B cell (primary cell): ENCODE data around the gene HTR2B. TPM values are rescaled to one million over a fixed set of nuclear protein-coding genes. Genes with fewer than 3 reads are reported as not detected.

Experiments
- ATAC-seq: fragments of 200-7000 bp; cut with Tn5 transposase; one replicate; pipeline ENCODE4 v1.10.0; 2021; ENCODE audit warnings: low read depth, mild to moderate bottlenecking, moderate number of reproducible peaks, moderate library complexity
- CTCF ChIA-PET: fragments of 350-600 bp; sonication (Branson Sonifier 250); formaldehyde crosslinking; loops from one replicate; lab custom pipeline; 2021; ENCODE audit warnings: antibody characterized with exemption, inconsistent platforms; lab: Charles Lee
- POLR2A ChIA-PET: fragments of 350-600 bp; sonication (Branson Sonifier 250); formaldehyde crosslinking; loops from one replicate; lab custom pipeline; 2021; ENCODE audit warnings: antibody characterized with exemption; lab: Charles Lee
- DNase-seq: peaks from one replicate; pipeline ENCODE4 v3.0.0; 2013
- H2AFZ ChIP-seq: 2 replicates; pipeline ENCODE4 v1.6.1; 2012; ENCODE audit warnings: mild to moderate bottlenecking, low read depth, low read length; ENCODE audit not compliant: insufficient read depth, poor library complexity, severe bottlenecking
- H3K27ac ChIP-seq, 2 donors: 1 replicate in 1 of 2; 2 replicates in 1 of 2; pipeline ENCODE4 v1.5.1; 2012 to 2013; ENCODE audit warnings: low read length in 2 of 2, mild to moderate bottlenecking in 2 of 2, moderate library complexity in 1 of 2
- H3K27me3 ChIP-seq, 4 experiments: fragments of 200-600 bp in 1 of 4; sonication (generic) in 1 of 4; replicated peaks in 1 of 4; 1 replicate in 2 of 4; 2 replicates in 2 of 4; pipeline versions ENCODE4 v1.6.1 to v1.7.0; 2013 to 2016; ENCODE audit warnings: low read length in 3 of 4, mild to moderate bottlenecking in 2 of 4, mixed read lengths in 1 of 4, moderate library complexity in 1 of 4; ENCODE audit not compliant: insufficient read depth in 4 of 4, control insufficient read depth in 3 of 4; ENCODE audit errors: control extremely low read depth in 1 of 4
- H3K36me3 ChIP-seq, 2 experiments: replicated peaks in 1 of 2; 1 replicate in 1 of 2; 2 replicates in 1 of 2; pipeline versions ENCODE4 v1.6.1 to v1.7.1; 2013; ENCODE audit warnings: low read length in 1 of 2; ENCODE audit not compliant: insufficient read depth in 2 of 2, control insufficient read depth in 1 of 2; ENCODE audit errors: control extremely low read depth in 1 of 2, extremely low read depth in 1 of 2
- H3K4me1 ChIP-seq, 2 donors: fragments of 200-600 bp in 1 of 2; sonication (generic) in 1 of 2; 1 replicate in 1 of 2; 2 replicates in 1 of 2; pipeline versions ENCODE4 v1.5.1 to v1.6.1; 2013 to 2017; ENCODE audit warnings: low read length in 2 of 2; ENCODE audit not compliant: control insufficient read depth in 2 of 2, insufficient read depth in 2 of 2
- H3K4me2 ChIP-seq: replicated peaks from 2 replicates; pipeline ENCODE3; 2012; ENCODE audit warnings: mild to moderate bottlenecking, low read depth, low read length; ENCODE audit not compliant: poor library complexity, severe bottlenecking
- H3K4me3 ChIP-seq, 5 experiments: fragments of 200-600 bp in 1 of 5; sonication (generic) in 1 of 5; 1 replicate in 3 of 5; 2 replicates in 2 of 5; pipeline versions ENCODE4 v1.5.1 to v1.7.0; 2011 to 2016; ENCODE audit warnings: low read length in 4 of 5, mild to moderate bottlenecking in 4 of 5, low read depth in 2 of 5, control low read depth in 1 of 5, moderate library complexity in 1 of 5; ENCODE audit not compliant: insufficient read depth in 1 of 5; ENCODE audit errors: control extremely low read depth in 1 of 5, extremely low read depth in 1 of 5
- H3K79me2 ChIP-seq: fragments of 200-600 bp; sonication (generic); one replicate; pipeline ENCODE4 v1.6.0; 2016; ENCODE audit warnings: low read length; ENCODE audit not compliant: control insufficient read depth, insufficient read depth
- H3K9ac ChIP-seq: fragments of 200-600 bp; sonication (generic); 2 replicates; pipeline ENCODE4 v1.6.1; 2017; ENCODE audit warnings: mild to moderate bottlenecking, low read length, moderate library complexity
- H3K9me3 ChIP-seq, 3 donors: one replicate each; pipeline versions ENCODE4 v1.6.1 to v1.7.1; 2013; ENCODE audit warnings: low read length in 2 of 3; ENCODE audit not compliant: control insufficient read depth in 2 of 3, insufficient read depth in 1 of 3; ENCODE audit errors: control extremely low read depth in 1 of 3
- H4K20me1 ChIP-seq: 2 replicates; pipeline ENCODE4 v1.6.0; 2012; ENCODE audit warnings: mild to moderate bottlenecking, low read length; ENCODE audit not compliant: insufficient read depth, control insufficient read depth, poor library complexity, severe bottlenecking
- H3K27ac Mint-ChIP-seq: one replicate; pipeline ENCODE4 v1.8.0; 2021; ENCODE audit warnings: mixed read lengths
- H3K27me3 Mint-ChIP-seq: one replicate; pipeline ENCODE4 v1.8.0; 2021; ENCODE audit warnings: mixed read lengths
- H3K4me1 Mint-ChIP-seq: one replicate; pipeline ENCODE4 v1.8.0; 2021; ENCODE audit warnings: mixed read lengths
- H3K4me3 Mint-ChIP-seq: one replicate; pipeline ENCODE4 v1.8.0; 2021; ENCODE audit warnings: mixed read lengths
- H3K9me3 Mint-ChIP-seq: one replicate; pipeline ENCODE4 v1.8.0; 2022; ENCODE audit warnings: mixed read lengths; ENCODE audit not compliant: insufficient read depth
- CTCF ChIP-seq: fragments of 200-600 bp; IDR thresholded peaks from one replicate; pipeline ENCODE4 v1.8.0; 2022; ENCODE audit warnings: antibody characterized with exemption, mild to moderate bottlenecking
- EZH2 ChIP-seq: IDR thresholded peaks from 2 replicates; pipeline ENCODE4 v1.6.1; 2012; ENCODE audit warnings: borderline replicate concordance, low read depth, mild to moderate bottlenecking, moderate library complexity, low read length; ENCODE audit not compliant: insufficient read depth, poor library complexity, severe bottlenecking
- WGBS: methylation state at CpG from one replicate; pipeline ENCODE4 v1.1.5; 2013; ENCODE audit warnings: missing lambda C conversion rate; ENCODE audit not compliant: insufficient coverage; 5-methylcytosine and 5-hydroxymethylcytosine counted together
- intact Hi-C: fragments of 100-400 bp; cut with micrococcal nuclease; formaldehyde crosslinking; loops from one replicate; pipeline ENCODE4 v1.10.0; 2022
- polyA plus RNA-seq: library from polyadenylated mRNA; depleted of rRNA; stranded (reverse); fragments of >200 nt; gene quantifications from 2 replicates; pipeline ENCODE4 v1.2.3, GENCODE V29; 2012
- total RNA-seq, 2 donors: library from RNA; stranded (reverse); fragments of 120-200 nt in 1 of 2; gene quantifications; 1 replicate in 1 of 2; 2 replicates in 1 of 2; pipeline versions ENCODE4 v1.2.3 to v1.2.4, GENCODE V29; 2013 to 2022

HTR2B gene
- total and polyA plus RNA-seq, 2 donors (not counting 1 experiment from before 2014, with no cell fraction given) = not detected

- CTCF ChIA-PET = no interaction called here
- H3K27me3 ChIP-seq = no peaks in the 10 kb centered on the region
- H4K20me1 ChIP-seq = no peaks in the 10 kb centered on the region
- H3K9ac ChIP-seq = no peak overlapping the region
- no peaks in the 10 kb centered on the region for H3K27me3 Mint-ChIP-seq
- DNase-seq = no peak
- H3K4me2 ChIP-seq = no peak overlapping the region
- H3K9me3 Mint-ChIP-seq = no peaks in the 10 kb centered on the region
- no CpG with 5 or more reads among the region's 1 CpG for WGBS
- no peak for ATAC-seq
- H3K4me3 ChIP-seq = no peak overlapping the region
- TF ChIP-seq CTCF = no peak
- no peak for TF ChIP-seq EZH2
- no peaks in the 10 kb centered on the region for H3K4me1 ChIP-seq
- POLR2A ChIA-PET = no interaction called here
- H3K4me1 Mint-ChIP-seq = no peaks in the 10 kb centered on the region
- H3K9me3 ChIP-seq = no peaks in the 10 kb centered on the region
- H3K27ac ChIP-seq = no peak overlapping the region
- H3K4me3 Mint-ChIP-seq = no peak overlapping the region
- no peaks in the 10 kb centered on the region for H3K79me2 ChIP-seq
- intact Hi-C loops = no loop called here
- H3K36me3 ChIP-seq = peaks cover 16 to 70% of the 10 kb centered on the region in 2 experiments
- no peak overlapping the region for H2AFZ ChIP-seq
- H3K27ac Mint-ChIP-seq = no peak overlapping the region
These were observed 40.3 kb downstream of the HTR2B start for GRCh38 chr2:231084565-231084964.

GRCh38 chr2:231069379-231070054 is 55.3 kb downstream of the HTR2B start:
- Histone ChIP-seq H3K9ac (no peak overlapping the region), H3K4me2 (no peak overlapping the region), H2AFZ (no peak overlapping the region), H4K20me1 (no peaks in the 10 kb centered on the region), H3K27ac (no peak overlapping the region), H3K27me3 (no peaks in the 10 kb centered on the region), H3K9me3 (no peaks in the 10 kb centered on the region), H3K4me3 (no peak overlapping the region), H3K36me3 (peaks cover 2 to 53% of the 10 kb centered on the region in 2 experiments), H3K4me1 (no peaks in the 10 kb centered on the region), H3K79me2 (no peaks in the 10 kb centered on the region)
- Mint-ChIP-seq H3K27me3 (no peaks in the 10 kb centered on the region), H3K4me3 (no peak overlapping the region), H3K4me1 (no peaks in the 10 kb centered on the region), H3K9me3 (no peaks in the 10 kb centered on the region), H3K27ac (no peak overlapping the region)
- CTCF ChIA-PET = interaction anchor here (0.7 to 2.1 kb wide), 2 partner anchors 12 to 16 kb away, joined by 3 to 13 read pairs; no protein-coding TSS in a partner anchor
- no peak for DNase-seq
- POLR2A ChIA-PET = no interaction called here
- no CpG with 5 or more reads among the region's 1 CpG for WGBS
- no peak for ATAC-seq
- intact Hi-C loops = no loop called here
- TF ChIP-seq EZH2 (no peak), CTCF (no peak)
